ENCODE measurements around the gene MAGEC3.
"Not testable (repeated sequence)": the region's sequence is repeated elsewhere in the genome, so short reads cannot be mapped to it uniquely, and the experiment has no call there.

The MAGEC3 gene

GRCh38 chrX:141838016-141838415 lies at the start of gene MAGEC3:
TSS of gene MAGEC3 (plus strand) at chrX:141838316. CDS start at chrX:141838316, 0 bp downstream.
- no peak for DNase-seq

- no peak for DNase-seq
Measured at GRCh38 chrX:141791856-141792255, 46.3 kb upstream of the MAGEC3 start.

GRCh38 chrX:141811438-141811837 lies 26.7 kb upstream of the MAGEC3 start:
- no peak for DNase-seq

GRCh38 chrX:141814213-141814857 lies 23.8 kb upstream of the MAGEC3 start:
- DNase-seq, result no peak

- no peak for DNase-seq
Measured at GRCh38 chrX:141815904-141816303, 22.2 kb upstream of the MAGEC3 start.

- no peak for DNase-seq
Measured at GRCh38 chrX:141832247-141832646, 5.9 kb upstream of the MAGEC3 start.

GRCh38 chrX:141839856-141840255 lies 1.7 kb downstream of the MAGEC3 start:
- no peak for DNase-seq

- DNase-seq, result no peak
Measured at GRCh38 chrX:141857479-141857878, 19.4 kb downstream of the MAGEC3 start.

- DNase-seq, result no peak
Measured at GRCh38 chrX:141879616-141880015, 41.5 kb downstream of the MAGEC3 start.

GRCh38 chrX:141888811-141889210 lies 50.7 kb downstream of the MAGEC3 start:
- not testable (repeated sequence) for DNase-seq

GRCh38 chrX:141894733-141895132 lies 56.6 kb downstream of the MAGEC3 start:
- no peak for DNase-seq

GRCh38 chrX:141897690-141898089 lies 59.6 kb downstream of the MAGEC3 start:
- DNase-seq, result no peak

GRCh38 chrX:141902366-141902765 lies 64.2 kb downstream of the MAGEC3 start:
- no peak for DNase-seq

GRCh38 chrX:141903400-141904155 lies 65.5 kb downstream of the MAGEC3 start, which contains the start of gene MAGEC1:
TSS of gene MAGEC1 (plus strand) at chrX:141903894. CDS start at chrX:141905073, 1,179 bp downstream.
- no peak for DNase-seq

GRCh38 chrX:141904262-141904661 lies 66.1 kb downstream of the MAGEC3 start:
- no peak for DNase-seq

- DNase-seq, result no peak
Measured at GRCh38 chrX:141917801-141918200, 79.7 kb downstream of the MAGEC3 start.

GRCh38 chrX:141924293-141924692 lies 86.2 kb downstream of the MAGEC3 start:
- no peak for DNase-seq

- no peak for DNase-seq
Measured at GRCh38 chrX:141928432-141928831, 90.3 kb downstream of the MAGEC3 start.

- no peak for DNase-seq
Measured at GRCh38 chrX:141934059-141934641, 96.0 kb downstream of the MAGEC3 start.

- no peak for DNase-seq
Measured at GRCh38 chrX:141935645-141936044, 97.5 kb downstream of the MAGEC3 start.

GRCh38 chrX:141936080-141936479 lies 98.0 kb downstream of the MAGEC3 start:
- DNase-seq, result no peak

GRCh38 chrX:141941234-141941633 lies 103.1 kb downstream of the MAGEC3 start:
- DNase-seq, result no peak

- no peak for DNase-seq
Measured at GRCh38 chrX:141945426-141945825, 107.3 kb downstream of the MAGEC3 start.

GRCh38 chrX:141947350-141947749 lies 109.2 kb downstream of the MAGEC3 start:
- no peak for DNase-seq

Measured in stimulated activated CD4-positive, alpha-beta T cell treated with anti-CD3 and anti-CD28 coated beads, Interleukin-2, amount 100 ng/mL, for 48 hours (primary cell).